ENCODE measurements around the gene CGNL1. TPM values are rescaled to one million over a fixed set of nuclear protein-coding genes. Genes with fewer than 3 reads are reported as not detected.

The CGNL1 gene
- total RNA-seq, 1 donor from 2014 or later: 3.0 TPM

DNA sequence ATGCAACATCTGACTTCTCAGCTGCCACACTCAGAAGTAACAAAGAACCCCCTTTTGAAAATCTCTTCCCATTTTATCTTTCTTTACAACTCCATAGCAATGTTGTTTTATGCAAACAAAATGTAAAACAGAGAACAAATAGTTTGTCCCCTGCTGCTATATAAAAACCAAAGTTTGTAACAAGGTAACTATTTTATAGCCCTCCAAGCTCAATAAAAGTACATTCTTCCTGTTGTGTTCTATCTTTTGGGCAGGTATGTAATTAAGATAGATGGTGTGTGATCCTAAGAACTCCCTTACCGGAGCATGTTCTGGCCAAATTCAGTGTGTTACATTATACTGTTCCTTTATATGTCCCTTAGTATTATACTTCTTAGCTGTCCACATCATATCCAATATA, 12.6 kb upstream of the CGNL1 start:
- H3K36me3 Mint-ChIP-seq: no peaks in the 10 kb centered on the region
- peaks cover 2% of the 10 kb centered on the region for H3K9me3 Mint-ChIP-seq
- H3K27ac ChIP-seq: no peak overlapping the region
- H2AFZ ChIP-seq (replicated peaks): no peak overlapping the region
- no peak overlapping the region for H3K27ac Mint-ChIP-seq
- TF ChIP-seq EZH2phosphoT487 (IDR thresholded peaks at IDR 0.05): no peak
- no peak for TF ChIP-seq EZH2 (IDR thresholded peaks at IDR 0.05)
- TF ChIP-seq, protein P1, sequence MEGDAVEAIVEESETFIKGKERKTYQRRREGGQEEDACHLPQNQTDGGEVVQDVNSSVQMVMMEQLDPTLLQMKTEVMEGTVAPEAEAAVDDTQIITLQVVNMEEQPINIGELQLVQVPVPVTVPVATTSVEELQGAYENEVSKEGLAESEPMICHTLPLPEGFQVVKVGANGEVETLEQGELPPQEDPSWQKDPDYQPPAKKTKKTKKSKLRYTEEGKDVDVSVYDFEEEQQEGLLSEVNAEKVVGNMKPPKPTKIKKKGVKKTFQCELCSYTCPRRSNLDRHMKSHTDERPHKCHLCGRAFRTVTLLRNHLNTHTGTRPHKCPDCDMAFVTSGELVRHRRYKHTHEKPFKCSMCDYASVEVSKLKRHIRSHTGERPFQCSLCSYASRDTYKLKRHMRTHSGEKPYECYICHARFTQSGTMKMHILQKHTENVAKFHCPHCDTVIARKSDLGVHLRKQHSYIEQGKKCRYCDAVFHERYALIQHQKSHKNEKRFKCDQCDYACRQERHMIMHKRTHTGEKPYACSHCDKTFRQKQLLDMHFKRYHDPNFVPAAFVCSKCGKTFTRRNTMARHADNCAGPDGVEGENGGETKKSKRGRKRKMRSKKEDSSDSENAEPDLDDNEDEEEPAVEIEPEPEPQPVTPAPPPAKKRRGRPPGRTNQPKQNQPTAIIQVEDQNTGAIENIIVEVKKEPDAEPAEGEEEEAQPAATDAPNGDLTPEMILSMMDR (IDR thresholded peaks at IDR 0.05): no peak
- no peak overlapping the region for H3K4me3 ChIP-seq
- H3F3A ChIP-seq (ENCODE audit: low read depth): peaks cover 16% of the 10 kb centered on the region
- no peaks in the 10 kb centered on the region for H3K27me3 Mint-ChIP-seq (ENCODE audit: insufficient read depth, low read depth)
- peaks cover 6% of the 10 kb centered on the region for H3K4me1 Mint-ChIP-seq
- H4K20me1 ChIP-seq (ENCODE audit: low read depth): no peaks in the 10 kb centered on the region
- H3K4me3 Mint-ChIP-seq: no peak overlapping the region
- H3K9me3 ChIP-seq (ENCODE audit: low read depth): no peaks in the 10 kb centered on the region
- H3K4me2 ChIP-seq: no peak overlapping the region
- no peak for DNase-seq (ENCODE audit: low spot score)
- H3K4me1 ChIP-seq: peaks cover 6% of the 10 kb centered on the region
- no peak overlapping the region for H3K9ac ChIP-seq
- H3K36me3 ChIP-seq: no peaks in the 10 kb centered on the region
- H3K27me3 ChIP-seq: no peaks in the 10 kb centered on the region
- H3K79me2 ChIP-seq (ENCODE audit: low read depth): no peaks in the 10 kb centered on the region

GRCh38 chr15:57364282-57365007, 11.9 kb upstream of the CGNL1 start:
- Histone ChIP-seq H3K9ac (no peak overlapping the region), H2AFZ (replicated peaks) (peak overlapping the region; percentile 98), H3K27ac (no peak overlapping the region)

DNA sequence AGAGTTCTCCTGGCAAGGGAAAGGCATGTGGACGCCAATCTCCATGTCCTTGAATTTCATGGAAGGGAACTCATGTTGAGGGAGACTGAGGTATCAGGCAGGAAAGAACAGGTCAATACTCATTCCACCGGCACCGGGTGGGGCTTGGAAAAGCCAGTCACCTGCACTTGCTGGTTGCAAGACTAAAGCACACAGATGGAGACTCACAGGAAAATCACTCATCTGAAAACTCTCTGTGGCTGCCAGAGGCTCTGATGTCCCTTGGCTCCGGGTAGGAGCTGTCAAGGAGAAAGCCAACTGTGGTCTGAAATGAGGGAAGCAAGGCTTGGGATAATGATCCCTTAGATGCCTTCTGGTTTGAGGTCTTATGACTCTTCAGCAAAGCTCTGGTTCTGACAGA, 8.7 kb upstream of the CGNL1 start:
- no peaks in the 10 kb centered on the region for H3K27me3 Mint-ChIP-seq (ENCODE audit: insufficient read depth, low read depth)
- peaks cover 16% of the 10 kb centered on the region for H3F3A ChIP-seq (ENCODE audit: low read depth)
- H3K79me2 ChIP-seq (ENCODE audit: low read depth): no peaks in the 10 kb centered on the region
- H3K36me3 Mint-ChIP-seq: no peaks in the 10 kb centered on the region
- H3K27ac Mint-ChIP-seq: no peak overlapping the region
- H3K27me3 ChIP-seq: no peaks in the 10 kb centered on the region
- H3K9me3 ChIP-seq (ENCODE audit: low read depth): no peaks in the 10 kb centered on the region
- H3K4me3 ChIP-seq: no peak overlapping the region
- peaks cover 6% of the 10 kb centered on the region for H3K4me1 Mint-ChIP-seq
- no peak for DNase-seq (ENCODE audit: low spot score)
- no peak overlapping the region for H3K9ac ChIP-seq
- no peaks in the 10 kb centered on the region for H3K9me3 Mint-ChIP-seq
- no peak overlapping the region for H3K4me3 Mint-ChIP-seq
- no peak for TF ChIP-seq EZH2 (IDR thresholded peaks at IDR 0.05)
- no peak for TF ChIP-seq EZH2phosphoT487 (IDR thresholded peaks at IDR 0.05)
- TF ChIP-seq, protein P1 (IDR thresholded peaks at IDR 0.05): no peak
- H2AFZ ChIP-seq (replicated peaks): no peak overlapping the region
- no peaks in the 10 kb centered on the region for H3K36me3 ChIP-seq
- no peak overlapping the region for H3K27ac ChIP-seq
- H3K4me2 ChIP-seq: no peak overlapping the region
- peaks cover 6% of the 10 kb centered on the region for H3K4me1 ChIP-seq
- H4K20me1 ChIP-seq (ENCODE audit: low read depth): no peaks in the 10 kb centered on the region

More at GRCh38 chr15:57364282-57365007, 11.9 kb upstream of the CGNL1 start:
- H3K4me3 ChIP-seq: no peak overlapping the region
- no peaks in the 10 kb centered on the region for H3K9me3 ChIP-seq (ENCODE audit: low read depth)
- peaks cover 6% of the 10 kb centered on the region for H3K4me1 ChIP-seq
- Mint-ChIP-seq H3K4me3 (no peak overlapping the region), H3K27ac (peak overlapping the region; percentile 21), H3K9me3 (peaks cover 2% of the 10 kb centered on the region), H3K27me3 (ENCODE audit: insufficient read depth, low read depth) (no peaks in the 10 kb centered on the region), H3K4me1 (peaks cover 6% of the 10 kb centered on the region), H3K36me3 (no peaks in the 10 kb centered on the region)
- no peaks in the 10 kb centered on the region for H3K27me3 ChIP-seq
- H4K20me1 ChIP-seq (ENCODE audit: low read depth): no peaks in the 10 kb centered on the region
- H3F3A ChIP-seq (ENCODE audit: low read depth): peaks cover 16% of the 10 kb centered on the region
- H3K36me3 ChIP-seq: no peaks in the 10 kb centered on the region
- H3K79me2 ChIP-seq (ENCODE audit: low read depth): no peaks in the 10 kb centered on the region
- DNase-seq (ENCODE audit: low spot score): peak; percentile 57
- no peak overlapping the region for H3K4me2 ChIP-seq
- TF ChIP-seq, protein P1 (IDR thresholded peaks at IDR 0.05): peak; percentile 50
- no peak for TF ChIP-seq EZH2 (IDR thresholded peaks at IDR 0.05)
- TF ChIP-seq EZH2phosphoT487 (IDR thresholded peaks at IDR 0.05): no peak
